Astrocyte of the cerebellum (primary cell): ENCODE results near the gene RNF224.

Experiments
- DNase-seq: peaks from one replicate; pipeline ENCODE4 v3.0.0-alpha.2; 2011; ENCODE audit warnings: low read depth
- H3K4me3 ChIP-seq: 2 replicates; pipeline ENCODE4 v1.5.1; 2011; ENCODE audit warnings: mild to moderate bottlenecking, low read depth, low read length, moderate library complexity
- CTCF ChIP-seq: IDR thresholded peaks from 2 replicates; pipeline ENCODE4 v1.5.1; 2012; ENCODE audit warnings: low read length, low read depth, moderate library complexity, mild to moderate bottlenecking; ENCODE audit errors: missing control alignments
- in situ Hi-C: cut with HindIII; loops from 2 replicates; pipeline ENCODE4 v1.10.0; 2017; ENCODE audit warnings: low sequenced_read_pairs

Gene RNF224

GRCh38 chr9:137223078-137223970 lies 4.0 kb upstream of the RNF224 start:
- peak overlapping the region; percentile 86 for H3K4me3 ChIP-seq
- no peak for TF ChIP-seq CTCF
- in situ Hi-C loops: no loop called here
- DNase-seq: peak; percentile 95

GRCh38 chr9:137224830-137225694 lies 2.2 kb upstream of the RNF224 start, which contains the start of gene CYSRT1:
CYSRT1 (plus strand) TSS chr9:137225174; CDS start chr9:137225622, 448 bp downstream.
- DNase-seq: no peak
- H3K4me3 ChIP-seq: peak within 1 kb of the TSS; percentile 86
- no peak for TF ChIP-seq CTCF
- in situ Hi-C loops: no loop called here

- DNase-seq: no peak
- H3K4me3 ChIP-seq: no peak overlapping the region
- TF ChIP-seq CTCF: no peak
- in situ Hi-C loops: no loop called here
These were observed 1.5 kb upstream of the RNF224 start for GRCh38 chr9:137225699-137226331.

- no peak overlapping the region for H3K4me3 ChIP-seq
- no peak for TF ChIP-seq CTCF
- in situ Hi-C loops: no loop called here
- no peak for DNase-seq
These were observed 806 bp upstream of the RNF224 start for GRCh38 chr9:137226338-137227053.

GRCh38 chr9:137227853-137228505 lies 677 bp downstream of the RNF224 start:
- in situ Hi-C loops: no loop called here

More at GRCh38 chr9:137227853-137228505, 677 bp downstream of the RNF224 start:
- no peak for DNase-seq
- no peak for TF ChIP-seq CTCF
- no peak overlapping the region for H3K4me3 ChIP-seq
